Neural progenitor cell (in vitro differentiated cells): ENCODE results near the gene CRYZL1.

Experiments used
- EZH2phosphoT487 ChIP-seq: fragments of 200-600 bp; sonication (generic); IDR thresholded peaks from 2 replicates; pipeline ENCODE4 v1.6.1; 2017; ENCODE audit warnings: antibody characterized with exemption
- TF ChIP-seq, protein P1 (sequence below): fragments of 200-600 bp; sonication (generic); IDR thresholded peaks from 2 replicates; pipeline ENCODE4 v1.5.1; 2017; ENCODE audit warnings: antibody characterized with exemption, mild to moderate bottlenecking

DNA sequence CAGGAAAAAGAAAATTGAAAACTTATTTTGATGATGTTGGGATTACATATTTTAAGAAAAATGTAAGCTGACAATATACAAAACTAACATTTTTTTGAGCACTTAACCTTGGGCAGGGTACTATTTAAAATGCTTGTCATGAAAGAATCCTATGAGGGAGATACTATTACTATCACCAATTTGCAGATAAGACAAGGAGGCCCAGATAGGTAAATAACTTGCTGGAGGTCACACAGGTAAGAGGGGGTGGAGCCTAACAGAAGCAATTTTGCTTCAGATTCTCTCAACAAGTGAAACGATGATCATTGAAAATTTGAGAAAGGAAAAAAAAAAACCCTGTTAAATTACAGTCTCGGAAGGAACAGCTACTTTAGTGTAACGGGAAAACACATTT, 100.8 kb downstream of the CRYZL1 start:
- no peak for TF ChIP-seq EZH2phosphoT487
- TF ChIP-seq, protein P1, sequence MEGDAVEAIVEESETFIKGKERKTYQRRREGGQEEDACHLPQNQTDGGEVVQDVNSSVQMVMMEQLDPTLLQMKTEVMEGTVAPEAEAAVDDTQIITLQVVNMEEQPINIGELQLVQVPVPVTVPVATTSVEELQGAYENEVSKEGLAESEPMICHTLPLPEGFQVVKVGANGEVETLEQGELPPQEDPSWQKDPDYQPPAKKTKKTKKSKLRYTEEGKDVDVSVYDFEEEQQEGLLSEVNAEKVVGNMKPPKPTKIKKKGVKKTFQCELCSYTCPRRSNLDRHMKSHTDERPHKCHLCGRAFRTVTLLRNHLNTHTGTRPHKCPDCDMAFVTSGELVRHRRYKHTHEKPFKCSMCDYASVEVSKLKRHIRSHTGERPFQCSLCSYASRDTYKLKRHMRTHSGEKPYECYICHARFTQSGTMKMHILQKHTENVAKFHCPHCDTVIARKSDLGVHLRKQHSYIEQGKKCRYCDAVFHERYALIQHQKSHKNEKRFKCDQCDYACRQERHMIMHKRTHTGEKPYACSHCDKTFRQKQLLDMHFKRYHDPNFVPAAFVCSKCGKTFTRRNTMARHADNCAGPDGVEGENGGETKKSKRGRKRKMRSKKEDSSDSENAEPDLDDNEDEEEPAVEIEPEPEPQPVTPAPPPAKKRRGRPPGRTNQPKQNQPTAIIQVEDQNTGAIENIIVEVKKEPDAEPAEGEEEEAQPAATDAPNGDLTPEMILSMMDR = no peak
